Neural crest cell (in vitro differentiated cells): ENCODE measurements around the gene NFYA. TPM values are rescaled to one million over a fixed set of nuclear protein-coding genes. Genes with fewer than 3 reads are reported as not detected.
A peak's percentile ranks its signal among the peaks of the same experiment; 100 is the strongest.

Experiments
- DNase-seq: peaks from one replicate; pipeline ENCODE4 v3.0.0; 2021; ENCODE audit warnings: low read depth, mixed read lengths, low spot score
- H3K27ac Mint-ChIP-seq: one replicate; pipeline ENCODE4 v1.8.0; 2021; ENCODE audit warnings: mild to moderate bottlenecking, mixed read lengths; ENCODE audit not compliant: unreplicated experiment
- H3K27me3 Mint-ChIP-seq: 2 replicates; pipeline ENCODE4 v1.8.0; 2021; ENCODE audit warnings: low read depth, mild to moderate bottlenecking, mixed read lengths
- H3K36me3 Mint-ChIP-seq: 2 replicates; pipeline ENCODE4 v1.8.0; 2021; ENCODE audit warnings: low read depth, mild to moderate bottlenecking, mixed read lengths
- H3K4me1 Mint-ChIP-seq: 2 replicates; pipeline ENCODE4 v1.8.0; 2021; ENCODE audit warnings: mixed read lengths
- H3K4me3 Mint-ChIP-seq: one replicate; pipeline ENCODE4 v1.8.0; 2021; ENCODE audit warnings: mild to moderate bottlenecking, mixed read lengths
- H3K9me3 Mint-ChIP-seq: 2 replicates; pipeline ENCODE4 v1.8.0; 2021; ENCODE audit warnings: mixed read lengths
- total RNA-seq: library from RNA; stranded (reverse); gene quantifications from 2 replicates; pipeline ENCODE4 v1.2.1, GENCODE V29; 2021
- TF ChIP-seq, protein P1 (sequence below): fragments of 200-600 bp; sonication (generic); conservative IDR thresholded peaks from 2 replicates; pipeline ENCODE4 v1.5.0; 2021; ENCODE audit warnings: antibody characterized with exemption, mild to moderate bottlenecking

Gene NFYA
- total RNA-seq, 1 donor from 2014 or later: 59.7 TPM

DNA sequence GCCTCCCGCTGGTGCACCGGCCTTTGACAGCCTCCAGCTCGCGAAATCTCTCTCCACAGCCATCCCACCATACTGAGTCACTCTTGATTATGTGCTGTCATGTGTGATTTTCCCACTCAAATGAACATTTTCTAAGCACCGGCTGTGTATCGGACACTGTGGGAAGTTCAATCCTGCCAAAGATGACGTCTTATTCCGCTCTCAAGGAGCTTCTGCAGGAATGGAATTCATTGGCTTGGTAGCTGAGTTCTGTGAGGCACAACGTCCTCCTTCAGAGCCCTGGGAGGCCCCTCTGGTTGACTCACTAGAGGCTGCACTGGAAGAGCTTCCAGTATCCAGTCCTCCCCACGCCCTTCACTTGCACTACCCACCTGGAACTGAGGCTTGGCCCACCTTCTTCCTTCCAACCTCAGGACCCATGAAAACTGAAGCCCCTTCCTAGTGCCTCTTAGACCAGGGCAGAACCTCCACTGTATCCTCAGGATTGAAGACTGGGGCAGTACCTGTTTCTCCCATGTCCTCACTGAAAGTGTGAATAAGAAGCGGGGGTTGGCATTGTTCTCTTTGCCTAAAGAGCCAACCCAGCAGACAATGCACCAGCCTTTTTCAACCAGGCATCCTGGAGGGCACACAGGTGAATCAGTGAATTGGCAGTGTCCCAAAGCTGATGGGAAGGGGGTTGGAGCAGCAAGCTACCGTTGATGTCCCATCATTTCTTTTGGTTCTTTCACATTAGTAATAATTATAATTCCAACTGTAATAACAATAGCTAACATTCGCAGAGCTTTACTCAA is 35.5 kb upstream of the NFYA start:
- Mint-ChIP-seq H3K36me3 (no peaks in the 10 kb centered on the region), H3K9me3 (no peaks in the 10 kb centered on the region), H3K4me1 (no peaks in the 10 kb centered on the region), H3K4me3 (no peak overlapping the region), H3K27me3 (no peaks in the 10 kb centered on the region), H3K27ac (no peak overlapping the region)
- no peak for DNase-seq
- TF ChIP-seq, protein P1, sequence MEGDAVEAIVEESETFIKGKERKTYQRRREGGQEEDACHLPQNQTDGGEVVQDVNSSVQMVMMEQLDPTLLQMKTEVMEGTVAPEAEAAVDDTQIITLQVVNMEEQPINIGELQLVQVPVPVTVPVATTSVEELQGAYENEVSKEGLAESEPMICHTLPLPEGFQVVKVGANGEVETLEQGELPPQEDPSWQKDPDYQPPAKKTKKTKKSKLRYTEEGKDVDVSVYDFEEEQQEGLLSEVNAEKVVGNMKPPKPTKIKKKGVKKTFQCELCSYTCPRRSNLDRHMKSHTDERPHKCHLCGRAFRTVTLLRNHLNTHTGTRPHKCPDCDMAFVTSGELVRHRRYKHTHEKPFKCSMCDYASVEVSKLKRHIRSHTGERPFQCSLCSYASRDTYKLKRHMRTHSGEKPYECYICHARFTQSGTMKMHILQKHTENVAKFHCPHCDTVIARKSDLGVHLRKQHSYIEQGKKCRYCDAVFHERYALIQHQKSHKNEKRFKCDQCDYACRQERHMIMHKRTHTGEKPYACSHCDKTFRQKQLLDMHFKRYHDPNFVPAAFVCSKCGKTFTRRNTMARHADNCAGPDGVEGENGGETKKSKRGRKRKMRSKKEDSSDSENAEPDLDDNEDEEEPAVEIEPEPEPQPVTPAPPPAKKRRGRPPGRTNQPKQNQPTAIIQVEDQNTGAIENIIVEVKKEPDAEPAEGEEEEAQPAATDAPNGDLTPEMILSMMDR: no peak

DNA sequence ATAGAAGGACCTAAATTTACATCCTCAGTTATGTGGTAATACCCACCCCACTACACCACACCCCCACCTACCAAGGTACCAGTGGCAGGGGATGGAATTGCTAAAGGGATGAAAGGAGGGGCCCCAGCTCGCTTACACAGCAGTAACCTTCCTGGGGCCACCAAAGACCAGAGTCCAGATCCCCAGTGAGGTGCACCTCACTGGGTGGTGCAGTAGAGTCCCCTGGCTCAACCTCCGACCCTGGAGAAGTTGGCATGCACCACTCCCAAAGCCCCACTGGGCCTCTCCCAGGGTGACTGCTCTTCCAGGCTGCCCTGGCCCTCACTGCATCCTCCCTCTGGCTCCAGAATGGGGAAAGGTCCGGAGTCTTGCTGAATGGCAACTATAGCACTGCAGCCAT is 34.6 kb upstream of the NFYA start:
- Mint-ChIP-seq H3K4me3 (no peak overlapping the region), H3K27ac (no peak overlapping the region), H3K27me3 (no peaks in the 10 kb centered on the region), H3K4me1 (no peaks in the 10 kb centered on the region), H3K9me3 (no peaks in the 10 kb centered on the region), H3K36me3 (no peaks in the 10 kb centered on the region)
- TF ChIP-seq, protein P1: no peak
- DNase-seq: no peak

DNA sequence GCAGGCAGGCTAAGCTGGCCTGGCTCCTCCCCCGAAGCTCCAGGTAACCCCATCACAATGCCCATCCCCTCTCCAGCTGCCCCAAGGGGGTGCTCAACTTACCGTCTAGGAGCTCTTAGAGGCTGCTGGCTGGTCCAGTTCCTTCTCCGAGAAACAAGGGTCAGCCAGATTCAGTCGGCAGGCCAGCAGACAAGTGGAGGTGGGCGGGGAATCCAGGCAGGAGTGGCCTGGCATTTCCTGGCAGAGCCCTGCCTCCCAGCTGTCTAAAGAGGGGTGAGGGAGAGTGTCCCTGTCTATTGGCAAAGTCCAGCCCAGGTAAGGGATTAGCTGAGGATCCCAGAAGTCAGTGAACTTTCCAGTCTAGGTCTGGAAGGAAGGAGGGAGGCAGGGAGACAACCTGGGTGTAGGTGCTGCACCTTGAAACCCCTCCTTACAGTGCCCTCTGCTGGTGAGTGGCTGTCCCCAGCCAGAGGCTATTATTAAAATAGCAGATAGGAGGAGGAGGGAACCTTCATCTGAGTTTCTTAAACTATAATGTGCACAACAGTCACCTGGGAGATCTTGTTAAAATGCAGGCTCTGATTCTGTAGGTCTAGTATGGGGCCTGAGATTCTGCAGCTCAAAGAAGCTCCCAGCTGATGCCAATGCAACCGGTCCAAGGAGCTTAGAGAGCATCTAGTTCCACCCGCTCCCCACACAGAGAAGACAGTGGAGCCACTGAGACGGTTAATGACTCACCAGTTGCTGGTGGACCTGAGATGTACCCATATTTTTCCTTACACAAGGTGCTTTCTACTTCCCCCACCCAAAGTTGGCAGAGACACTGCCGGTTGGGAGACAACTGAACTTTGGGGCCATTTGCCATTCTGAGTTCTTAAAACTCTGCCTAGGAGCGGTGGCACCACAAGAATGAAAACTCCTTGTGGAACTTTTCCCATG is 33.4 kb upstream of the NFYA start, which contains the start of gene UNC5CL:
TSS of gene UNC5CL (minus strand) at position 162 of the 939 bp plus-strand sequence. CDS start 4,147 bp downstream, outside the sequence.
- Mint-ChIP-seq H3K36me3 (no peaks in the 10 kb centered on the region), H3K27ac (no peak within 1 kb of the TSS), H3K4me1 (no peaks in the 10 kb centered on the region), H3K27me3 (no peaks in the 10 kb centered on the region), H3K4me3 (no peak within 1 kb of the TSS), H3K9me3 (no peaks in the 10 kb centered on the region)
- TF ChIP-seq, protein P1: peak; percentile 69
- DNase-seq: peak; percentile 33

DNA sequence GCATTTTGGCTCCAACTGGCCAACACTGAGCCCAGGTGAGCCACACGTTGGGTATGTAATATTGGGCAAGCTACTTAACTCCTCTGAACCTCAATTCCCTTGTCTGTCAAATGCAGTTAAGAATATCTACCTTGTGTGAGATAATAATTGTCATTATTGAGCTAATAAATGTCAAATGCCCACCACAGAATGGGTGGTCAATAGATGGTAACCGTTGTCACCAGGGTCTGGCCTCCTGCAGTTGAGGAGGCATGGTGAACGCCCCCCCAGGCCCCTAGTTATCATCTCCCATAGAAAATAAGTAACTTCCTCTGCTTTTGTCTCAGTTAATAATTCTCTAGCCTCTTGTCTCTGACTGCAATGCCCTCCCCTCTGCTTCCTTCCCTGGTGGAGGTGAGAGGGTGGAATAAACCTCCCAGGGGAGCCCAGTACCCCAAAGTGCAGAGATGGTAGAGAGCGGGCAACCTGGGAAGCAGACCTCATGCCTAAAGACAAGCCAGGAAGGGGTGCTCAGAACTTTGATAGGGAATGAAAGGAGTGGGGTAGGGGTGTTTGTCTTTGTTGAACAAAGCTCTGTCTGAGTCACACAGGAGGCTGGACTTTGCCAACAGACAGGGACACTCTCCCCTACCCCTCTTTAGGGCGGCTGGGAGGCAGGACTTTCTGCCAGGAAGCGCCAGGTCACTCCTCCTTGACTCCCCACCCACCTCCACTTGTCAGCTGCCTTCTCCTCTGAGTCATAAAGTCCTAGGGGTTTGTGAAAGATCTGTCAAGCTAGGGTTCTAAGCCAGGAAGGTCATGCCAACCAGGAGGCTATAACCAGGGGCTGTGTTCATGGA is 32.5 kb upstream of the NFYA start:
- DNase-seq: no peak
- no peaks in the 10 kb centered on the region for H3K27me3 Mint-ChIP-seq
- TF ChIP-seq, protein P1: no peak
- no peaks in the 10 kb centered on the region for H3K36me3 Mint-ChIP-seq
- H3K4me1 Mint-ChIP-seq: no peaks in the 10 kb centered on the region
- no peaks in the 10 kb centered on the region for H3K9me3 Mint-ChIP-seq
- H3K27ac Mint-ChIP-seq: no peak overlapping the region
- H3K4me3 Mint-ChIP-seq: no peak overlapping the region

DNA sequence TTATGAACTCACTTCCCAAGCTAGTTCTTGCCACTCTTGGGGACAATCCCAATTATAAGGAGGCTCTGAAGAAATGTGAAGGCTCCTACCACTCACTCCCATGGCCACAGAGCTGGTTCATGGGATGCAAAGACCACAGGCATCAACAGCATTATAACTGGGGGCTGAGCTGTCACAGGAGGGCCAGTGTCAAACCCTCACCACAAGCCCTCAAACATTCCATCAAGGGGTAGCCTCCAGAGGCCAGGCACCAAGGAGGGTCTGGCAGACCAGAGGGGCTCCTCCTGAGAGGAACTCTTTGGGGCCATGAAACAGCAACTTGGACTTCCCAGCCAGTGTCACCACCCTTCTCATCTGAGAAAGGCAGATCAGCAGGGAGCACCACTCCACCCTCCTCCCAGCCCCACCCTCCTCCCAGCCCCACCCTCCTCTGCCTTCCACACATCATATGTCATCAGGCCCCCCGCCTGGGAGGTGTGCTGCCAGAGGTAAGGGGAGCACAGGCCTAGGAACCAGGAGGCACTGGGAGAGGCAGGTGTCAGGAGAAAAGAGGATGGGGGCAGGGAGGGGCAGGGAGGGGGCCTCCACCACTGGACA is 31.7 kb upstream of the NFYA start:
- Mint-ChIP-seq H3K27ac (no peak overlapping the region), H3K4me1 (no peaks in the 10 kb centered on the region), H3K9me3 (no peaks in the 10 kb centered on the region), H3K27me3 (no peaks in the 10 kb centered on the region), H3K36me3 (no peaks in the 10 kb centered on the region), H3K4me3 (no peak overlapping the region)
- TF ChIP-seq, protein P1: no peak
- DNase-seq: no peak
